Naive thymus-derived CD4-positive, alpha-beta T cell (primary cell): ENCODE data around the gene DUSP2. TPM values are rescaled to one million over a fixed set of nuclear protein-coding genes. Genes with fewer than 3 reads are reported as not detected.

ENCODE experiments used
- ATAC-seq: fragments of 150-1000 bp; cut with Tn5 transposase; 2 replicates; pipeline ENCODE4 v1.10.0; 2021; ENCODE audit warnings: mild to moderate bottlenecking, moderate library complexity
- CTCF ChIA-PET: fragments of 350-600 bp; sonication (Branson Sonifier 250); formaldehyde crosslinking; loops from one replicate; lab custom pipeline; 2021; ENCODE audit warnings: antibody characterized with exemption; lab: Charles Lee
- POLR2A ChIA-PET: fragments of 350-600 bp; sonication (Branson Sonifier 250); formaldehyde crosslinking; loops from one replicate; lab custom pipeline; 2021; ENCODE audit warnings: antibody characterized with exemption, inconsistent platforms; lab: Charles Lee
- DNase-seq, 9 donors: peaks; one replicate each; pipeline versions ENCODE4 v3.0.0 to v3.0.0-alpha.2; 2020 to 2022; ENCODE audit warnings: mixed read lengths in 1 of 9
- H3K27ac ChIP-seq: one replicate; pipeline ENCODE4 v1.7.0; 2013; ENCODE audit warnings: mild to moderate bottlenecking, low read depth, low read length, moderate library complexity
- H3K27me3 ChIP-seq, 2 donors: one replicate each; pipeline ENCODE4 v1.7.0; 2013; ENCODE audit warnings: low read length in 2 of 2, mild to moderate bottlenecking in 2 of 2, moderate library complexity in 2 of 2; ENCODE audit not compliant: control insufficient read depth in 2 of 2, insufficient read depth in 2 of 2
- H3K36me3 ChIP-seq, 3 experiments: 1 replicate in 2 of 3; 2 replicates in 1 of 3; pipeline ENCODE4 v1.7.0; 2013; ENCODE audit warnings: low read length in 3 of 3, mild to moderate bottlenecking in 3 of 3, moderate library complexity in 1 of 3; ENCODE audit not compliant: insufficient read depth in 3 of 3, control insufficient read depth in 2 of 3
- H3K4me1 ChIP-seq, 2 donors: one replicate each; pipeline ENCODE4 v1.7.0; 2013; ENCODE audit warnings: low read length in 2 of 2, mild to moderate bottlenecking in 2 of 2, moderate library complexity in 1 of 2; ENCODE audit not compliant: control insufficient read depth in 2 of 2, insufficient read depth in 2 of 2
- H3K4me3 ChIP-seq: 2 replicates; pipeline ENCODE4 v1.7.0; 2013; ENCODE audit warnings: mild to moderate bottlenecking, low read length
- H3K9me3 ChIP-seq, 3 experiments: 1 replicate in 2 of 3; 2 replicates in 1 of 3; pipeline ENCODE4 v1.7.0; 2013; ENCODE audit warnings: low read length in 3 of 3; ENCODE audit not compliant: control insufficient read depth in 2 of 3
- H3K27ac Mint-ChIP-seq, 9 donors: one replicate each; pipeline ENCODE4 v1.8.0; 2020 to 2022; ENCODE audit warnings: mixed read lengths in 9 of 9, mild to moderate bottlenecking in 8 of 9, moderate library complexity in 5 of 9, inconsistent platforms in 2 of 9
- H3K27me3 Mint-ChIP-seq, 5 donors: one replicate each; pipeline ENCODE4 v1.8.0; 2021 to 2022; ENCODE audit warnings: mixed read lengths in 5 of 5, mild to moderate bottlenecking in 1 of 5
- H3K36me3 Mint-ChIP-seq, 5 donors: one replicate each; pipeline ENCODE4 v1.8.0; 2020 to 2022; ENCODE audit warnings: mixed read lengths in 5 of 5, mild to moderate bottlenecking in 3 of 5, inconsistent platforms in 1 of 5
- H3K4me1 Mint-ChIP-seq, 7 donors: one replicate each; pipeline ENCODE4 v1.8.0; 2020 to 2022; ENCODE audit warnings: mixed read lengths in 7 of 7, mild to moderate bottlenecking in 3 of 7, inconsistent platforms in 1 of 7
- H3K4me3 Mint-ChIP-seq, 10 donors: one replicate each; pipeline ENCODE4 v1.8.0; 2020 to 2022; ENCODE audit warnings: mild to moderate bottlenecking in 10 of 10, mixed read lengths in 10 of 10, moderate library complexity in 6 of 10, inconsistent platforms in 2 of 10
- H3K9me3 Mint-ChIP-seq, 11 donors: one replicate each; pipeline ENCODE4 v1.8.0; 2020 to 2022; ENCODE audit warnings: mixed read lengths in 11 of 11, mild to moderate bottlenecking in 4 of 11, inconsistent platforms in 1 of 11, moderate library complexity in 1 of 11
- intact Hi-C, 2 donors: fragments of 100-400 bp; cut with micrococcal nuclease; formaldehyde crosslinking; loops; one replicate each; pipeline ENCODE4 v1.15.1; 2023
- polyA plus RNA-seq, 2 donors: library from polyadenylated mRNA; unstranded; fragments of 300-500 nt; fragmentation: Illumina TruSeq; gene quantifications; one replicate each; pipeline ENCODE4 v1.2.3, GENCODE V29; 2021
- total RNA-seq, 6 experiments: library from RNA in 5 of 6; stranded (reverse) in 5 of 6; gene quantifications; 1 replicate in 5 of 6; 2 replicates in 1 of 6; pipeline ENCODE4 v1.2.3 and lab custom pipeline; 2021 to 2026

The DUSP2 gene
- total and polyA plus RNA-seq, 7 experiments from 2014 or later: 21.0 to 255 (median 25.6) TPM

GRCh38 chr2:96167407-96168013 is 22.3 kb upstream of the DUSP2 start:
- CTCF ChIA-PET: interaction anchor here (1.2 kb wide), 1 partner anchor 8 kb away, joined by 5 read pairs; no protein-coding TSS in a partner anchor
- H3K4me1 Mint-ChIP-seq: peaks cover 20 to 34% (median 28%) of the 10 kb centered on the region in 7 donors
- H3K27ac Mint-ChIP-seq: no peak overlapping the region
- Histone ChIP-seq H3K27me3 (no peaks in the 10 kb centered on the region), H3K4me1 (peaks cover 21 to 26% of the 10 kb centered on the region in 2 donors), H3K4me3 (no peak overlapping the region), H3K36me3 (no peaks in the 10 kb centered on the region), H3K9me3 (no peaks in the 10 kb centered on the region), H3K27ac (no peak overlapping the region)
- H3K9me3 Mint-ChIP-seq: peaks cover 0 to 6% (median 0%) of the 10 kb centered on the region in 11 donors
- H3K4me3 Mint-ChIP-seq: no peak overlapping the region
- intact Hi-C loops: no loop called here
- H3K27me3 Mint-ChIP-seq: no peaks in the 10 kb centered on the region
- ATAC-seq: no peak
- peaks cover 0 to 6% (median 4%) of the 10 kb centered on the region in 5 donors for H3K36me3 Mint-ChIP-seq
- no peak for DNase-seq
- POLR2A ChIA-PET: interaction anchor here (8.6 kb wide), 1 partner anchor 21 kb away, joined by 106 read pairs; the partner anchor contains the start of gene DUSP2

- Histone ChIP-seq H3K36me3 (no peaks in the 10 kb centered on the region), H3K4me1 (peaks cover 24 to 55% of the 10 kb centered on the region in 2 donors), H3K4me3 (peak overlapping the region; percentile 39), H3K27me3 (no peaks in the 10 kb centered on the region), H3K27ac (peak overlapping the region; percentile 84), H3K9me3 (no peaks in the 10 kb centered on the region)
- DNase-seq: peak in 8 of 9 donors; percentile 36 to 67 (median 43)
- intact Hi-C loops: loop anchor here (1.0 kb wide), 4 partner anchors 8 to 19 kb away; partner anchors contain the start of gene DUSP2 (in 1 of the 2)
- Mint-ChIP-seq H3K4me1 (peaks cover 25 to 47% (median 42%) of the 10 kb centered on the region in 7 donors), H3K36me3 (peaks cover 0 to 9% (median 4%) of the 10 kb centered on the region in 5 donors), H3K27me3 (no peaks in the 10 kb centered on the region), H3K9me3 (peaks cover 0 to 7% (median 0%) of the 10 kb centered on the region in 11 donors), H3K4me3 (peak overlapping the region; percentile 41 to 80 (median 73)), H3K27ac (peak overlapping the region; percentile 75 to 98 (median 95))
- ChIA-PET CTCF (interaction anchor here (1.1 to 2.9 kb wide), 5 partner anchors 10 to 25 kb away, joined by 4 to 25 read pairs (median 10); partner anchors contain the start of genes ASTL and DUSP2), POLR2A (interaction anchor here (1.0 to 8.6 kb wide), 4 partner anchors 10 to 43 kb away, joined by 3 to 106 read pairs (median 6); partner anchors contain the start of genes ASTL and DUSP2)
- peak; percentile 80 for ATAC-seq
Measured at GRCh38 chr2:96164459-96165184, 19.4 kb upstream of the DUSP2 start.

GRCh38 chr2:96163768-96164429 is 18.7 kb upstream of the DUSP2 start:
- H3K27ac ChIP-seq: peak overlapping the region; percentile 84
- Mint-ChIP-seq H3K27ac (peak overlapping the region; percentile 75 to 98 (median 95)), H3K4me1 (peaks cover 32 to 55% (median 49%) of the 10 kb centered on the region in 7 donors), H3K36me3 (peaks cover 0 to 5% (median 0%) of the 10 kb centered on the region in 5 donors), H3K4me3 (peak overlapping the region; percentile 41 to 80 (median 73)), H3K9me3 (peaks cover 0 to 4% (median 0%) of the 10 kb centered on the region in 11 donors), H3K27me3 (no peaks in the 10 kb centered on the region)
- DNase-seq (peak in 8 of 9 donors; percentile 61 to 84 (median 70)), ATAC-seq (peak; percentile 70)
- POLR2A ChIA-PET: interaction anchor here (0.5 to 8.6 kb wide), 5 partner anchors 9 to 44 kb away, joined by 3 to 106 read pairs (median 5); partner anchors contain the start of genes ASTL and DUSP2
- no peaks in the 10 kb centered on the region for H3K9me3 ChIP-seq
- H3K36me3 ChIP-seq: no peaks in the 10 kb centered on the region
- intact Hi-C loops: loop anchor here (1.0 kb wide), 4 partner anchors 8 to 19 kb away; partner anchors contain the start of gene DUSP2 (in 1 of the 2)
- H3K27me3 ChIP-seq: no peaks in the 10 kb centered on the region
- CTCF ChIA-PET: interaction anchor here (1.1 to 2.9 kb wide), 5 partner anchors 10 to 25 kb away, joined by 4 to 25 read pairs (median 10); partner anchors contain the start of genes ASTL and DUSP2
- H3K4me1 ChIP-seq: peaks cover 31 to 62% of the 10 kb centered on the region in 2 donors
- H3K4me3 ChIP-seq: peak overlapping the region; percentile 39

- Histone ChIP-seq H3K36me3 (no peaks in the 10 kb centered on the region), H3K4me3 (no peak overlapping the region), H3K27me3 (no peaks in the 10 kb centered on the region), H3K9me3 (no peaks in the 10 kb centered on the region), H3K27ac (peak overlapping the region; percentile 84), H3K4me1 (peaks cover 36 to 68% of the 10 kb centered on the region in 2 donors)
- Mint-ChIP-seq H3K4me3 (peak overlapping the region in 9 of 10 donors; percentile 48 to 80 (median 73)), H3K9me3 (peaks cover 0 to 4% (median 0%) of the 10 kb centered on the region in 11 donors), H3K27ac (peak overlapping the region; percentile 75 to 98 (median 95)), H3K4me1 (peaks cover 33 to 60% (median 54%) of the 10 kb centered on the region in 7 donors), H3K36me3 (peaks cover 0 to 4% (median 0%) of the 10 kb centered on the region in 5 donors), H3K27me3 (no peaks in the 10 kb centered on the region)
- ChIA-PET CTCF (interaction anchor here (1.4 to 2.9 kb wide), 4 partner anchors 11 to 24 kb away, joined by 8 to 25 read pairs (median 14); partner anchors contain the start of genes ASTL and DUSP2), POLR2A (interaction anchor here (1.4 to 8.6 kb wide), 3 partner anchors 11 to 25 kb away, joined by 5 to 106 read pairs (median 7); partner anchors contain the start of genes ASTL and DUSP2)
- ATAC-seq (no peak), DNase-seq (no peak)
- intact Hi-C loops: no loop called here
Measured at GRCh38 chr2:96163415-96163767, 18.2 kb upstream of the DUSP2 start.

GRCh38 chr2:96161898-96162297 is 16.7 kb upstream of the DUSP2 start:
- intact Hi-C loops: no loop called here
- H3K4me1 Mint-ChIP-seq: peaks cover 46 to 73% (median 65%) of the 10 kb centered on the region in 7 donors
- Histone ChIP-seq H3K9me3 (no peaks in the 10 kb centered on the region), H3K4me3 (no peak overlapping the region), H3K27me3 (no peaks in the 10 kb centered on the region), H3K4me1 (peaks cover 51 to 82% of the 10 kb centered on the region in 2 donors), H3K27ac (no peak overlapping the region), H3K36me3 (no peaks in the 10 kb centered on the region)
- H3K27ac Mint-ChIP-seq: peak overlapping the region; percentile 20 to 97 (median 89)
- peaks cover 0 to 4% (median 0%) of the 10 kb centered on the region in 5 donors for H3K36me3 Mint-ChIP-seq
- no peaks in the 10 kb centered on the region for H3K27me3 Mint-ChIP-seq
- H3K4me3 Mint-ChIP-seq: peak overlapping the region in 6 of 10 donors; percentile 7 to 34 (median 14)
- DNase-seq (no peak), ATAC-seq (no peak)
- ChIA-PET POLR2A (interaction anchor here (8.6 kb wide), 1 partner anchor 16 kb away, joined by 106 read pairs; the partner anchor contains the start of gene DUSP2), CTCF (interaction anchor here (0.7 to 2.9 kb wide), 3 partner anchors 23 to 140 kb away, joined by 4 to 25 read pairs (median 5); partner anchors contain the start of gene ASTL)
- peaks cover 0 to 4% (median 0%) of the 10 kb centered on the region in 11 donors for H3K9me3 Mint-ChIP-seq
